NT2/D1 (cell line): ENCODE data around the gene WIF1.

Experiments
- SUZ12 ChIP-seq: IDR thresholded peaks from 2 replicates; pipeline ENCODE4 v1.6.1; 2011; ENCODE audit not compliant: insufficient read length, insufficient read depth; ENCODE audit errors: extremely low read depth
- YY1 ChIP-seq: IDR thresholded peaks from 2 replicates; pipeline ENCODE4 v1.6.1; 2011; ENCODE audit not compliant: insufficient read length, insufficient read depth

GRCh38 chr12:65045269-65045668 is 75.8 kb downstream of the WIF1 start:
- TF ChIP-seq YY1 (no peak), SUZ12 (no peak)
